Activated CD8-positive, alpha-beta T cell treated with anti-CD3 and anti-CD28 coated beads for 36 hours (primary cell): ENCODE measurements around the gene PARD3. TPM values are rescaled to one million over a fixed set of nuclear protein-coding genes. Genes with fewer than 3 reads are reported as not detected.
"Not testable (repeated sequence)": the region's sequence is repeated elsewhere in the genome, so short reads cannot be mapped to it uniquely, and the experiment has no call there.

ENCODE experiments used
- ATAC-seq: fragments of 200-7000 bp; cut with Tn5 transposase; one replicate; pipeline ENCODE4 v1.10.0; 2021; ENCODE audit warnings: mild to moderate bottlenecking, moderate library complexity
- CTCF ChIA-PET: fragments of 350-600 bp; sonication (Branson Sonifier 250); formaldehyde crosslinking; loops from one replicate; lab custom pipeline; 2021; ENCODE audit warnings: antibody characterized with exemption; lab: Charles Lee
- POLR2A ChIA-PET: fragments of 350-600 bp; sonication (Branson Sonifier 250); formaldehyde crosslinking; loops from one replicate; lab custom pipeline; 2021; ENCODE audit warnings: antibody characterized with exemption; lab: Charles Lee
- DNase-seq: peaks from one replicate; pipeline ENCODE4 v3.0.0-alpha.2; 2020
- H3K27ac Mint-ChIP-seq: one replicate; pipeline ENCODE4 v1.8.0; 2021; ENCODE audit warnings: mild to moderate bottlenecking, mixed read lengths
- H3K27me3 Mint-ChIP-seq: one replicate; pipeline ENCODE4 v1.8.0; 2021; ENCODE audit warnings: mixed read lengths
- H3K36me3 Mint-ChIP-seq: one replicate; pipeline ENCODE4 v1.8.0; 2021; ENCODE audit warnings: low read depth, mixed read lengths
- H3K4me1 Mint-ChIP-seq: one replicate; pipeline ENCODE4 v1.8.0; 2021; ENCODE audit warnings: low read depth, mixed read lengths
- H3K4me3 Mint-ChIP-seq: one replicate; pipeline ENCODE4 v1.8.0; 2021; ENCODE audit warnings: mild to moderate bottlenecking, moderate library complexity, mixed read lengths
- H3K9me3 Mint-ChIP-seq: one replicate; pipeline ENCODE4 v1.8.0; 2021; ENCODE audit warnings: mixed read lengths
- CTCF ChIP-seq: fragments of 200-600 bp; IDR thresholded peaks from one replicate; pipeline ENCODE4 v1.8.0; 2022; ENCODE audit warnings: antibody characterized with exemption, mild to moderate bottlenecking
- intact Hi-C: fragments of 100-400 bp; cut with micrococcal nuclease; formaldehyde crosslinking; loops from one replicate; pipeline ENCODE4 v1.10.0; 2022
- total RNA-seq, 2 experiments: library from RNA; stranded (reverse); gene quantifications; one replicate each; pipeline ENCODE4 v1.2.3, GENCODE V29; 2021

PARD3 gene
- total RNA-seq, 2 experiments from 2014 or later, result 1.6 to 2.0 TPM

GRCh38 chr10:34759837-34760215 is 55.3 kb downstream of the PARD3 start:
- intact Hi-C loops, result no loop called here
- ATAC-seq (no peak), DNase-seq (no peak)
- peaks cover 10% of the 10 kb centered on the region for H3K4me1 Mint-ChIP-seq
- no peak overlapping the region for H3K27ac Mint-ChIP-seq
- H3K27me3 Mint-ChIP-seq, result peaks cover 1% of the 10 kb centered on the region
- POLR2A ChIA-PET, result no interaction called here
- CTCF ChIA-PET, result no interaction called here
- H3K36me3 Mint-ChIP-seq, result no peaks in the 10 kb centered on the region
- no peak overlapping the region for H3K4me3 Mint-ChIP-seq
- H3K9me3 Mint-ChIP-seq, result peaks cover 3% of the 10 kb centered on the region
- no peak for TF ChIP-seq CTCF

GRCh38 chr10:34759161-34759836 is 55.8 kb downstream of the PARD3 start:
- ChIA-PET POLR2A (no interaction called here), CTCF (no interaction called here)
- ATAC-seq (no peak), DNase-seq (no peak)
- Mint-ChIP-seq H3K27ac (no peak overlapping the region), H3K27me3 (peaks cover 1% of the 10 kb centered on the region), H3K4me1 (peaks cover 10% of the 10 kb centered on the region), H3K4me3 (no peak overlapping the region), H3K36me3 (no peaks in the 10 kb centered on the region), H3K9me3 (peaks cover 3% of the 10 kb centered on the region)
- intact Hi-C loops, result no loop called here
- no peak for TF ChIP-seq CTCF

- no peak for TF ChIP-seq CTCF
- H3K9me3 Mint-ChIP-seq, result peaks cover 3% of the 10 kb centered on the region
- no peaks in the 10 kb centered on the region for H3K36me3 Mint-ChIP-seq
- no peak overlapping the region for H3K4me3 Mint-ChIP-seq
- ATAC-seq (peak; percentile 71), DNase-seq (no peak)
- POLR2A ChIA-PET, result no interaction called here
- intact Hi-C loops, result no loop called here
- H3K27ac Mint-ChIP-seq, result no peak overlapping the region
- CTCF ChIA-PET, result interaction anchor here (1.5 kb wide), 1 partner anchor 55 kb away, joined by 3 read pairs; no protein-coding TSS in a partner anchor
- peaks cover 10% of the 10 kb centered on the region for H3K4me1 Mint-ChIP-seq
- peaks cover 1% of the 10 kb centered on the region for H3K27me3 Mint-ChIP-seq
Measured at GRCh38 chr10:34758447-34758996, 56.6 kb downstream of the PARD3 start.

GRCh38 chr10:34757933-34758332 is 57.2 kb downstream of the PARD3 start:
- no peak overlapping the region for H3K4me3 Mint-ChIP-seq

GRCh38 chr10:34757181-34757580 is 57.9 kb downstream of the PARD3 start:
- intact Hi-C loops, result not testable (repeated sequence)

More at GRCh38 chr10:34757933-34758332, 57.2 kb downstream of the PARD3 start:
- no peak for TF ChIP-seq CTCF
- intact Hi-C loops, result no loop called here
- CTCF ChIA-PET, result interaction anchor here (1.5 kb wide), 1 partner anchor 56 kb away, joined by 3 read pairs; no protein-coding TSS in a partner anchor
- POLR2A ChIA-PET, result no interaction called here
- DNase-seq (no peak), ATAC-seq (no peak)
- no peaks in the 10 kb centered on the region for H3K36me3 Mint-ChIP-seq
- H3K4me1 Mint-ChIP-seq, result peaks cover 10% of the 10 kb centered on the region
- no peak overlapping the region for H3K27ac Mint-ChIP-seq
- peaks cover 3% of the 10 kb centered on the region for H3K9me3 Mint-ChIP-seq
- H3K27me3 Mint-ChIP-seq, result peaks cover 1% of the 10 kb centered on the region

More at GRCh38 chr10:34757181-34757580, 57.9 kb downstream of the PARD3 start:
- H3K9me3 Mint-ChIP-seq, H3K27ac Mint-ChIP-seq, POLR2A ChIA-PET, DNase-seq, H3K27me3 Mint-ChIP-seq, H3K36me3 Mint-ChIP-seq, ATAC-seq, H3K4me3 Mint-ChIP-seq: not testable (repeated sequence)
- H3K4me1 Mint-ChIP-seq, result peaks cover 10% of the 10 kb centered on the region
- CTCF ChIA-PET, result interaction anchor here (1.5 kb wide), 1 partner anchor 57 kb away, joined by 3 read pairs; no protein-coding TSS in a partner anchor
